HS-27A (cell line): Measurements from ENCODE around the gene TRUB2.

Experiments used
- DNase-seq: peaks from one replicate; pipeline ENCODE4 v3.0.0-alpha.2; 2012; ENCODE audit warnings: low read depth, missing footprints

Gene TRUB2, protein sequence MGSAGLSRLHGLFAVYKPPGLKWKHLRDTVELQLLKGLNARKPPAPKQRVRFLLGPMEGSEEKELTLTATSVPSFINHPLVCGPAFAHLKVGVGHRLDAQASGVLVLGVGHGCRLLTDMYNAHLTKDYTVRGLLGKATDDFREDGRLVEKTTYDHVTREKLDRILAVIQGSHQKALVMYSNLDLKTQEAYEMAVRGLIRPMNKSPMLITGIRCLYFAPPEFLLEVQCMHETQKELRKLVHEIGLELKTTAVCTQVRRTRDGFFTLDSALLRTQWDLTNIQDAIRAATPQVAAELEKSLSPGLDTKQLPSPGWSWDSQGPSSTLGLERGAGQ

GRCh38 chr9:128322404-128323211 is at the start of gene TRUB2, which contains the start of gene COQ4:
Gene TRUB2, minus strand, starts transcription at chr9:128322447. Its CDS starts 39 bp downstream, at chr9:128322408.
Gene COQ4, plus strand, starts transcription at chr9:128322839. Its CDS starts 20 bp downstream, at chr9:128322859.
- DNase-seq: peak; percentile 95

GRCh38 chr9:128371630-128372117 is 49.4 kb upstream of the TRUB2 start:
- no peak for DNase-seq

DNA sequence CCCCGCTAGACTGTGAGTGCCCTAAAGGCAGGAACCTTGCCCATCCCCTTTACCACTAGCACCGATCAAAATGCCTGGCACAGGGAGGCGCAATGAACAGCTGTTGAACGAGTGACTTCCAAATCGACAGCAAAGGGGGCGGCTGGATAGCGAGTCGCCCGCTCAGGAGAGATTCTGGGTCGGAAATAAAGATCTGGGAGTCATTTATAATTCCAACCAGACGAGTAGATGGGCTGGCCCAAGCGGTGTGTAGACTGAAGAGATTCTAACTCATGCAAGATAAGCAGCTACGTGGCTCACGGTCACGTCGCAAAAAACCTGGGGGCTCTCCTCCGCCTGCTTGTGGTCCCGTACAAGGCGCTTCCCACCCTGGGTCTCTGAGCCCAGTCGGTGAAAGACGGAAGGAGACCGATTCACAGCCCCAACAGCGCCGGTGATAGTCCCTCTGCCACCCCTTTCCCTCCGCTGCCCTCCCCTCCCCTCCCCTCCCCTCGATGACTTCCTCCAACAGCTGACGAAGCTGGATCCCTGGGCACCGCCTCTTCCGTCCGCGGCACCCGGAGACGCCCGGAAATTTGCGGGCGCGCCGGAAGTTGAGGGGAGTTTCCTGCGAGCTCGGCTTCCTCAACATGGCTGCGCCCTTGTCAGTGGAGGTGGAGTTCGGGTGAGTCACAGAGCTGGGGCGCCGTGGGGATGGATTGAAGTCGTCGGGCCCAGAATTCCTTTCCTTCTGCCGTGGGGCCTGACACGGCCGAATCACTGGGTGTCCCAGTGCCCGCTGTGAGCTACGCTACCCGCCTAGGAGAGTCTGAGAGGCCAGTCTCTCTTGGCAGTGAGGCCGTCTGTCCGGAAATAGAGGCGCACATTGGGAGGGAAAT is 48.7 kb upstream of the TRUB2 start, which contains the start of gene URM1:
TSS of gene URM1 (plus strand) at position 623 of the 878 bp plus-strand sequence. CDS start at position 630, 7 bp downstream.
- peak; percentile 92 for DNase-seq

- no peak for DNase-seq
Observed at GRCh38 chr9:128370367-128370751, 48.1 kb upstream of the TRUB2 start.

GRCh38 chr9:128369024-128369706 is 46.9 kb upstream of the TRUB2 start:
- DNase-seq: no peak

DNA sequence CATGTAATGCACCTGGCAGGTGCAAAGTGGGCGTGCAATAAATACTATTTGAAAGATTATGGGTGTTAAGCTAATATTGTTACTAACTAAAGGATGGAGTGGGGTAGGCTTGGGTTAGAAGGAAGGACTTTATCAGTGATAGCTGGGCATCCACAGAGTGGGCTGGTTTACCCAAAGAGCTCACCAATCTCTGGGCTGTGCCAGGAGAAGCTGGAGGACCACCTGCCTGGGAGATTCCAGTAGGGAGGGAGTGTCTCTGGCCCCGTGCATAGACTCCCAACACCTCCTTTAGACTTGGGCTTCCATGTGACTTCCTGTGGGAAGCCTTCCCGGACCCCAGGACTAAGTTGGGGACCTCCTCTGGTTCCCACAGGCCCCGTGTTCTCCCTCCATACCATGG is 43.3 kb upstream of the TRUB2 start:
- DNase-seq: no peak

DNA sequence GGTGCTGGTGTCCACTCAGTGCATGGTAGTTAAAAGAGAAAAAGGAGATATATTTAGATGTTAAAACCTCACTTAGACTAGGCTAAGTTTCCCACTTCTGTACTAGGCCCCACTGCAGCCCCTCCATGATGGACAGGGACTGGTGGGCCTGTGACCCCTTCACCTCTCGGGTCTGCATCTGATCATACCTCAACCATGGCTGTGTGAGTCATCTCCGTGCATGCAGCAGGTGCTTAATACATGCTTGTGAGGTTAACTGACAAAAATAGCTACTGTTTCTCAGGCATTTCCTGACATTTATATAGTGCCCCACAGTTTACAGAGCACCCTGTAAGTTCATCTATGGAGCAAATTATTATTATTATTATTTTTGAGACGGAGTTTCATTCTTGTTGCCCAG is 40.5 kb upstream of the TRUB2 start:
- DNase-seq: no peak

DNA sequence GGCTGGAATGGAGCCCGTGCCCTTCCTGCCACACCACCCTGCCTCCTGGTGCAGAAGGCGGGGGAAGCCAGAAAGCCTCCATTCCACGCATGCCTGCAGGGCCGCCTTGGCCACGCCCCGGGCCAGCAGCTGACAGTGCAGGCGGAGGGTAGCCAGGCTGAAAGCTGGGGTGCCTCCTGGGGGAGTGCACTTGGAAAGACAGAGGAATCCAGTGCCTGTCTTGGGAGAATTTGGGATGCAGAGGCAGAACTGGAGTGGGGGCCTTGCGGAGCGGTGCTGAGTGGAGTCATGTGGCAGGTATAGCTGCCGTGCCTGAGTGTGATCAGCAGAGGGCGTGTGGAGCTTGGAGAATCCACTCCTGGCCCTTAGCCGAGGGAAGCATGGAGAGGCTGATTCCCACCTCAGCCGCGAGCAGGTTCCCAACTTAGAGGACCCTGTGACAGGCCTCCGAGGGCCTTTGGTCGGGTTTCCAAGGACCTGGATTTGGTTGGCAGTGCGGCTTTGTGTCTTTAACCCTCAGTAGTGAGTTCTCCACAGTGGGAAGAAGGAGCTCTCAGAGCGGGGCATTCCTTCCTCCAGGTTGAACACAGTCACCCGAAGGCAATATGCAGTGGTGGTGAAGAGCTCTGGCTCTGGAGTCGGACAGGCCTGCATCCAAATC is 39.9 kb upstream of the TRUB2 start:
- peak; percentile 77 for DNase-seq

DNA sequence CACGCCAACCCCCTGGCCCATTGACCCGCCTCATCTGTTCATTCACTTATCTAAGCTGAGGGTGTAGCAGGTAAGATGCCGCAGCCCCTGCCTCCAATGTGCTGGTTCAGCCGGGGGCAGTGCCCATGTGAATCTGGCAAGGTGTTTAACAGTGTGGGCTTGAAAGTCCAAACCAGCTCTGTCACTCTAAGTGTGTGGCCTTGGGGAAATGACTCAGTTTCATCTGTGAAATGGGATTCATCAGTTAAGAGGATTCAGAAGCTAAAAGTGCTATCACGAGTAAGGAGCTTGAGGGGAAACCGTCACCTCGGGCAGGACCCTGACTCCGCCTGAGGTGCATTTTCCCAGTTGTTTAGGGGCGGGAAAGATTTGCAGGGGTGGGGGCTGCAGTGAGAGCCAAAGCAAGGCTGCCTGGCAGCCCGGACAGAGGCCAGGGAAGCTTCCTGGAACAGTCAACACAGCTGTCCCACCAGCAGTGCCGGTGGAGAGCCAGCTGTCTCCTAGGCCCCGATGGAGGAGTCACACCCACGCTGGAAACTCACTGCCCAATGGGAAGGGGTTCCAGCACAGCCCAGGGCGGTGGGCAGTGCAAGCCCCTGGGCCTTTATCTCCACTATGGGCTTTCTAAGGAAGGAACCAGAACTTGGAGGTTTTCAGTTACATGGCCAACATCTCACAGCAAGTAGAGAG is 39.2 kb upstream of the TRUB2 start:
- no peak for DNase-seq

DNA sequence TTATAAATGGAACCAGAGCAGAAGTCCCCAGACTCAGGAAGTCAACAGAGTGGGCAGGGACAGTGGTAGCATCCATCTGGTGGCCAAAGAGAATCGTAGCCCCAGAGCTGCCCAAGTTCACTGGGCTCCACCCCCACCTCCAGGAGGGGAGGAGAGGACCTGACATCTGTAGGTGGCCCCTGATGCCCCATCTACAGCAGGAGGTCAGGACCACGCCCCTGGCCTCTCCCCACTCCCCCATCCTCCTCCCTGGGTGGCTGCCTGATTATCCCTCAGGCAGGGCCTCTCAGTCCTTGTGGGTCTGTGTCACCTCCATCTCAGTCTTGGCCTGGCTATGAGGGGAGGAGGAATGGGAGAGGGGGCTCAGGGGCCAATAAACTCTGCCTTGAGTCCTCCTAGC is 38.6 kb upstream of the TRUB2 start:
- DNase-seq: no peak

- no peak for DNase-seq
Observed at GRCh38 chr9:128358861-128359260, 36.6 kb upstream of the TRUB2 start.

DNA sequence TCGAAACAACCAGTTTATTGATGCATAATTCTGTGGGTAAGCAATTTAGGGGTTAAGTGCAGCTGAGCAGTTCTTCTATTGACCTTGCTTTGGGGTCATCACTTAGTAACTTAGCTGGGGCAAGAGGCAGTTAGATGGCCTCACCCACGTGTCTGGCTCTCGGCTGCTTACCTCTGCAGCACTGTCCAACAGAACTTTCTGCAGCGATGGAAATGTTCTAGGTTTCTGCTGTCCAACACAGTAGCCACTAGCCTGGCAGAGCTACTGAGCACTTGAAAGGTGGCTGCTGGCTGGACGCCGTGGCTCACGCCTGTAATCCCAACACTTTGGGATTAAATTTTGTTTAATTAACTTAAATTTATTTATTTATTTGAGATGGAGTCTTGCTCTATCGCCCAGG is 35.8 kb upstream of the TRUB2 start:
- DNase-seq: no peak

DNA sequence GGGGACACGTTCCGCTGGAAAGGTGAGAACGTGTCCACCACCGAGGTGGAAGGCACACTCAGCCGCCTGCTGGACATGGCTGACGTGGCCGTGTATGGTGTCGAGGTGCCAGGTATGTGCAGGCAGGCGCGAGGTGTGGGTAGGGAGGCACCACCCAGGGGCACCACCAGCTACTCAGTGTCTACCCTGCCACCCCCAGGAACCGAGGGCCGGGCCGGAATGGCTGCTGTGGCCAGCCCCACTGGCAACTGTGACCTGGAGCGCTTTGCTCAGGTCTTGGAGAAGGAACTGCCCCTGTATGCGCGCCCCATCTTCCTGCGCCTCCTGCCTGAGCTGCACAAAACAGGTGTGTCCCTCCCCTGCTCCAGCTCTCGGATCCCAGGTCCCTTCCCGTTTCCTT is 33.2 kb upstream of the TRUB2 start:
- no peak for DNase-seq

DNA sequence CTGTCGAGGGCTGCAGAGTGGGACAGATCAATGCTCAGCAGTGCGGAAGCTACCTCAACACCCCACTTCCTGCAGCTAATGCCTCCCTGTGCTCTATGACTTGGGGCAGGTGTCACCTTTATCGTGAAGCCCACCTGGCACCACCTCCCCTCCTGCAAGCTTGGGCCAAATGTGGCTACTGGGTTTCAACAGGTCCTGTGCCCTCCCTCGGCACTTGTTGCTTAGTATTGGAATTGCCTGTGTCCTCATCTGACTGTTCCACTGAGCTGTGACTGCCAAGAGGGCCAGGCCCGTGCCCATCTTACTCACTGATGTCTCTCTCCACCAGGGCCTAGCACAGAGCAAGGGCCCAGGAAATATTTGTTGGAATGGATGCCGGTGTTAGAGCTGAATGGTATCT is 27.5 kb upstream of the TRUB2 start:
- no peak for DNase-seq

GRCh38 chr9:128349125-128349524 is 26.9 kb upstream of the TRUB2 start:
- DNase-seq: no peak

DNA sequence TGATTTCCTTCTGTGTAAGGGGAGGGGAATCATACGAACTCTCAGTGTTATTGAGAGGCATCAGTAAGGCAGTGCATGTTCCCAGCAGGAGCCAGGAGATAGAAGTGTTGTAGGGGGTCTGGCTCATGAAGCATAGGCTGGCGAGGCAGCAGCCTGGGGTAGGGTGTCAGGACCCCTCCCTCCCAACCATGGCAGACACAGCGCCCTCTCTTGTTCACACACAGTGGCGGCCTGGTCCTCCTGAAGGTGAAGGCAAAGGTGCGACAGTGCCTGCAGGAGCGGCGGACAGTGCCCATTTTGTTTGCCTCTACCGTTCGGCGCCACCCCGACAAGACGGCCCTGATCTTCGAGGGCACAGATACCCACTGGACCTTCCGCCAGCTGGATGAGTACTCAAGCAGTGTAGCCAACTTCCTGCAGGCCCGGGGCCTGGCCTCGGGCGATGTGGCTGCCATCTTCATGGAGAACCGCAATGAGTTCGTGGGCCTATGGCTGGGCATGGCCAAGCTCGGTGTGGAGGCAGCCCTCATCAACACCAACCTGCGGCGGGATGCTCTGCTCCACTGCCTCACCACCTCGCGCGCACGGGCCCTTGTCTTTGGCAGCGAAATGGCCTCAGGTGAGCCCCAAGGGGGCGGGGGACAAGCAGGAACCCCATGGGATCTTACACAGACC is 22.8 kb upstream of the TRUB2 start:
- no peak for DNase-seq

DNA sequence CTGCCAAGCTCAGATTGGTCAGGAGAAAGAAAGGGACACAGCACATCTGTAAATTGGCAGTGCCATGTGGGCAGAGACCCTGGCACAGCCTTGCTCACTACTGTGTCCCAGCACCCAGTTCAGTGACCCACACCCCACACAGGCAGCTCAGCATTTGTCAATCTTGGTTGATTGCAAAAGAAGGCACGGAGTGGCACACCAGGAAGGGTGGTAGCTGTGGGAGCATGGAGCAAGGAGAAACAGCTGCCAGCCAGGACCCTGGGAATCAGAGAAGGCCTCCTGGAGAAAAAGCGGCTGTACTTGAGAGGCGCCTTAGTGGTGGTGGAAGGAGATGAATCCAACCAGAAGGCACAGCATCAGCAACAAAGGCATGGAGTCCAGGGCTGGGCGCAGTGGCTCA is 21.6 kb upstream of the TRUB2 start:
- DNase-seq: no peak

DNA sequence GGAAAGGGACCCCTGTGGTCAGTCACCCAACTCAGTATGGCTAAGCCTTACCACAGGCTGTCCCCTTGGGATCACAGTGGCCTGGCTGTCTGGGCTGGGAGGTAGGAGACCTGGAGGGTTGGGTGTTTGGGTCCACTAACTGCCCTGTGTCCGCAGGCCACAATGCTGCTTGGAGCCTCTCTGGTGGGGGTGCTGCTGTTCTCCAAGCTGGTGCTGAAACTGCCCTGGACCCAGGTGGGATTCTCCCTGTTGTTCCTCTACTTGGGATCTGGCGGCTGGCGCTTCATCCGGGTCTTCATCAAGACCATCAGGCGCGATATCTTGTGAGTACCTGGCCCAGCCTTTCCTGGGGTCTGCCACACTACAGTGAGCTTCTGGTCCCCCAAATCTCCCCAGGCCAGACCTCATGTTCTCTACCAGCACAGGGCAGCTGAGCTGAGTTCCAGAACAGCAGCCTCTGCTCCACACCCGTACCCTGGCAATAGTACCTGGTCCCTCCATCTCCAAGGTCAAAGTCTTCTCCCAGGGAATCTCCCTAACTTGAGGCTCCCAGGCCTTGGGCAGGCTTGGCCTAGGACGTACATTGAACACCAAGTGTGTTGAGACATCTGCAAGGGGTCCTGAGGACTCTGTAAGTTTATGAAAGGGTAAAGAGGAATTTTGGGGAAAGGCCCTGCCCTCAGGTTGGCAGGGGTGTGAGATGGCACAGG is 20.9 kb upstream of the TRUB2 start:
- no peak for DNase-seq

DNA sequence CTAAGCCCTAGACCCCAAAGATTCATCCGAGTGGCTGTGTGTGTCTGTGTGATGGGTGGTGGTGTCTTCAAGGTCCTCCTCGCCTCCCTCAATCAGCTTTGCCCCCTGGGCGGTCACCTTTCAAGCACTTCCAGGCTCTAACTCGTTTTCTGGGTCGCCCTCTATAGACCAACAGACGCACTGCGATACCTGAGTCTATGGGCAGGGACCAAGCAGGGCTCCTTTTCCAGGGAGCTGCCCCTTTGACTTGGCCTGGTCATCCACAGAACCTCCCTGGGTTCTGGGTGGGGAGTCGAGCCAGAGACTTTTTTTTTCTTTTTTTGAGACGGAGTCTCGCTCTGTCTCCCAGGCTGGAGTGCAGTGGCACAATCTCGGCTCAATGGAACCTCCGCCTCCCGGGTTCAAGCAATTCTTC is 19.2 kb upstream of the TRUB2 start:
- peak; percentile 64 for DNase-seq
